Omental fat pad (tissue), 4 donors: Measurements from ENCODE around the gene SLC30A7. TPM values are rescaled to one million over a fixed set of nuclear protein-coding genes. Genes with fewer than 3 reads are reported as not detected.
"Not testable (repeated sequence)": the region's sequence is repeated elsewhere in the genome, so short reads cannot be mapped to it uniquely, and the experiment has no call there.

Experiments
- ATAC-seq: fragments of 150-250 bp; one replicate; pipeline ENCODE4 v1.9.1; 2016; ENCODE audit warnings: mild to moderate bottlenecking, moderate library complexity; ENCODE audit not compliant: low FRiP score
- DNase-seq: peaks from one replicate; pipeline ENCODE4 v3.0.0-alpha.2; 2019; ENCODE audit warnings: low spot score
- CTCF ChIP-seq, 3 donors: fragments of 450-650 bp; IDR thresholded peaks; one replicate each; pipeline ENCODE4 v1.5.1; 2016 to 2017; ENCODE audit warnings: antibody characterized with exemption in 3 of 3, mild to moderate bottlenecking in 3 of 3, moderate library complexity in 2 of 3
- total RNA-seq, 4 donors: library from RNA; depleted of rRNA; stranded (reverse); fragments of >200 nt; gene quantifications; one replicate each; pipeline ENCODE4 v1.1.0, GENCODE V29; 2016

The SLC30A7 gene
- total RNA-seq, 4 donors from 2014 or later: 20.6 to 47.4 (median 25.2) TPM

GRCh38 chr1:100950337-100950736 is 54.4 kb downstream of the SLC30A7 start:
- no peak for DNase-seq
- TF ChIP-seq CTCF (IDR thresholded peaks at IDR 0.05): no peak
- ATAC-seq: no peak

GRCh38 chr1:100950781-100951180 is 54.9 kb downstream of the SLC30A7 start:
- ATAC-seq: no peak
- no peak for TF ChIP-seq CTCF (IDR thresholded peaks at IDR 0.05)
- no peak for DNase-seq

- DNase-seq (no peak), ATAC-seq (no peak)
- TF ChIP-seq CTCF (IDR thresholded peaks at IDR 0.05): no peak
These were observed 56.3 kb downstream of the SLC30A7 start for GRCh38 chr1:100952104-100952745.

- not testable (repeated sequence) for DNase-seq, ATAC-seq
These were observed 57.1 kb downstream of the SLC30A7 start for GRCh38 chr1:100952970-100953369.

- DNase-seq (no peak), ATAC-seq (no peak)
- TF ChIP-seq CTCF (IDR thresholded peaks at IDR 0.05): no peak
These were observed 58.3 kb downstream of the SLC30A7 start for GRCh38 chr1:100953960-100954730.

GRCh38 chr1:100955322-100955721 is 59.4 kb downstream of the SLC30A7 start:
- ATAC-seq: no peak
- TF ChIP-seq CTCF (IDR thresholded peaks at IDR 0.05): no peak

GRCh38 chr1:100959502-100960060 is 63.7 kb downstream of the SLC30A7 start:
- no peak for TF ChIP-seq CTCF (IDR thresholded peaks at IDR 0.05)
- DNase-seq (no peak), ATAC-seq (no peak)

More at GRCh38 chr1:100955322-100955721, 59.4 kb downstream of the SLC30A7 start:
- no peak for DNase-seq
